ENCODE results near the gene ARMH4.

ARMH4 gene

DNA sequence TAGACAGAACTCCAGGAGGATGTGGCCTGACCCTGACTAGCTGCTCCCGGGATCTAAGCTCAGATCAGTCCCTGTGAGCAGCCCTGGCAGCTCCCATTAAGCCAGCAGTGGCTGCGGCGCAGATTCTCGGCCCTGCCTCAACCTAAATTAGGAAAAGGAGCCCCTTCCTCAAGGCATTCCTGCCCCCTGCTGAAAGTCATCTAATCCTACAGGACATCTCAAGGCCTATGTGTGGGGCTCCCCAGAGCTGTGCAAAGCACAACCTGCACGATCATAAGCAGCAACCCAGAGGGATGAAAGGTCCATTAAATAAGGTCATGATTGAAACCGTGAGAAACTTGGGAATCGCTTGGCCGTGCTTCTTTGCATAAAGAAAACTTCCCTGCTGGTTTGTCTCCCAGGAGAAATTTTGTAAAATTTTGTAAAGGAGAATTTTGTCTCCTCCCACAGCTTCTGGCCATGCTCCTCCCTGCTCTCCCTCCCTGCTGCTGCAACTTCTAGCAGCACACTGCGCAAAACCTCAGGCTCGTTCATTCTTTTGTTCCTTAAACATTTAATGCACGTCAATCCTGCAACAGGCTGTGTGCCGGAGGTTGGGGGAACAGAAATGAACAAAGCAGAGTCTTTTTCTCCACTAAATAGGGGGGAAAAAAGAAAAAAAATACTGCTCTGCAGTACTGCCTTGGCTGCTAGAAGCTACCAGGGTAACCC is 189.5 kb downstream of the ARMH4 start:
- no peak for DNase-seq (ENCODE audit: low spot score)

DNA sequence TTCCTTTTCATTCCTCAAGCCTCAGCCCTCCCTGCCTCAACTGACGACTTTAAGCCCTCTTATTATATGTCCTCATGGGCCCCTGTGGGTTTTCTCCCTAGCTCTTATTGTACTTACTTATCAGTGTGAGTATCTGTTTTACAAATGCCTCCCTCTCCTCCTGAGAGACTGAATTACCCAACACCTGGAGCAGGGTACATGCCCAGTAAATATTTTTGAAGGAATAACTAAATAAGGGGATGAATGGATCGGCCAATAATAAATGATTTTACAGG is 190.3 kb downstream of the ARMH4 start:
- no peak for DNase-seq (ENCODE audit: low spot score)

DNA sequence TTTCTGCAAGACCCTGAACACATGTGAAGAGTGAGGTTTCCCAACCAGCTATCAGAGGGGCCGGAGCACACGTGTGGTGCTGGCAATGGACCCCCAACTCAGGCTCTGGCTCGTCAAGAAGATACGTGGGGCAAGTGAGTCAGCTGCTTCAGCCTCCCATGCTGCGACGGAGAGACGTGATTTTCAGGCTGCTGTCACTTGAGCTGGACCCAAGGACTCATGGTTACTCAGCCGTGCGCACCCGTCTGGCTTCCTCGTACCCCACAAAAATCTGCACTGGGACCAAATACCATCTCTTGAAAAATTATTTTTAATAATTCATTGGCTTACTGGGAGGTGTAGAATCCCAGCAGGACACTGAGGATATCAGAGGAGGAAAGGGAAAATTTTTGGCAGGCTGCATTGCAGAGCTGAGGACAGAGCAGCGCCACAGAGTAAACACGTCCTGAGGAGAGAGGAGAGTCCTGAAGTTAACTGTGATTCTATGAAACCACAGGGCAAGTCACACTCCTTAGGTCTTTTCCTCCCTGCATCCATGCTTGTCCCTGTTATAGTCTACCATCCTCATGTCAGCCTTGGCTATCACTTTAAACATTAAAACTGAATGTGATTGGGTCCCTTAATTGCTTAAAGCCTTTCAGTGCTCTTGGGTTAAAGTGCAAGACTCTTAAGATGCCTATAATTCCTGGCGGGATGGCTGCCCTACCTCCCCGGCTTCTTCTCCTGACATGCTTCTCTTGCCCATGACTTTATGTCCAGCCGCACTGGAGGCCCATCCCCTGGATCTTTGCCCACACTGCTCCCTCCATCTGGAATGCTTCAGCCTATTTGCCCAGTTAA is 190.8 kb downstream of the ARMH4 start:
- no peak for DNase-seq (ENCODE audit: low spot score)

DNA sequence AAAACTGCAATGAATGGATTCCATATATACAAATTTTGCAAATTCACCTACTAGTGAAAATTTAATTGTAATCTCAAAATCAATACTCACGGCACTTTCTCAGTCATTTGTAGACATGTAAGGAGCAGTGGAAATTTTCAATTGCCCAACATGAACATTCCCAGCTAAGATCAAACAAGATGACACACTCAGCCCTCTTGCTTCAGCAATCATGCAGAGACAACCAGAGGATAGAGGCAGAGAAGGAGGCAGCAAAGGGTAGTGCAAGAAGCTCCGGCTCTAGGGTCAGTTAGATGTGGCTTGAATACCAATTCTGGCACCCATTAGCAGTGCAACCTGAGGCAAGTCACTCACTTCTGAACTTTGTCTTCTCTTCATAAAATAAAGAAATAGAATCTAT is 194.6 kb downstream of the ARMH4 start:
- no peak for DNase-seq (ENCODE audit: low spot score)

Measured in hepatic stellate cell (primary cell).